Stimulated activated CD4-positive, alpha-beta T cell treated with anti-CD3 and anti-CD28 coated beads, Interleukin-12 subunit alpha, Interleukin-12 subunit beta, amount 100 ng/mL, for 4 hours (primary cell): Measurements from ENCODE around the gene ACSBG1.
A peak's percentile ranks its signal among the peaks of the same experiment; 100 is the strongest.
"Not testable (repeated sequence)": the region's sequence is repeated elsewhere in the genome, so short reads cannot be mapped to it uniquely, and the experiment has no call there.

Experiments used
- DNase-seq: peaks from one replicate; pipeline ENCODE4 v3.0.0-alpha.2; 2020

ACSBG1 gene

GRCh38 chr15:78162038-78162437 lies 72.3 kb downstream of the ACSBG1 start:
- DNase-seq, result no peak

DNA sequence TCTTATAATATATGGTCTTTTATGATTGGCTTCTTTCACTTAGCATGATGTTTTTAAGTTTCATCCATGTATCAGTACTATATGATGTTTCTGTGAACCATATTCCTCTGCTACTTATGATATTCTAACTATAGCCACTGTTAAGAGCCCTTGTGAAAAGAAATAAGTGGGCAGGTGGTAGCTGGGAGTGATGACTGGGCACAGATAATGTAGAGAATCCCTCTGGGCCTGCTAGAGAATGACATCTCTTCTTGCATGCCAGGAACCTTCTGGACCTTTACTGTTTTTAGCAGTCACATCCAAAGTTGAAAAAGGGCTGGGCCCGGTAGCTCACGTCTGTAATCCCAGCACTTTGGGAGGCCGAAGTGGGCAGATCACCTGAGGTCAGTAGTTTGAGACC lies 75.0 kb downstream of the ACSBG1 start:
- DNase-seq, result no peak

GRCh38 chr15:78157203-78157602 lies 77.2 kb downstream of the ACSBG1 start:
- DNase-seq, result no peak

DNA sequence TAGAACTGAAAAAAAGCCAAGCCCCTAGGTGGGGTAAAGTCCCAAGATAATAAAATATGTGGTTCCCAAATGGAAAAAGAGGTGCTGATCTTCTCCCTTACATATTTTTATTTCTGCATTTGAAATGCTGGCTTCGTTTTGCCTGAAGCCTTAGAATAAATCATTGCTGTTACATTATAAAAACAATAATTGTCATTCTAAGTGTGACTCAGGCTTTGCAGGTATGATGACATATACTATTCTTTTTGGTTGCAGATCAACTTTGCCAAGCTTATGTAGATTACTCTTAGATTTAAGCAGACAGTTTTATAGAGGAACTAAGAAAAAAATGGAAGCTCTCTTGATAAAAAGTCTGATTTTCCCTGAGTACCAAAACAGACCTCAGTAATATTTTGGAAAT lies 77.7 kb downstream of the ACSBG1 start:
- no peak for DNase-seq

GRCh38 chr15:78155355-78155939 lies 78.9 kb downstream of the ACSBG1 start:
- DNase-seq, result no peak

DNA sequence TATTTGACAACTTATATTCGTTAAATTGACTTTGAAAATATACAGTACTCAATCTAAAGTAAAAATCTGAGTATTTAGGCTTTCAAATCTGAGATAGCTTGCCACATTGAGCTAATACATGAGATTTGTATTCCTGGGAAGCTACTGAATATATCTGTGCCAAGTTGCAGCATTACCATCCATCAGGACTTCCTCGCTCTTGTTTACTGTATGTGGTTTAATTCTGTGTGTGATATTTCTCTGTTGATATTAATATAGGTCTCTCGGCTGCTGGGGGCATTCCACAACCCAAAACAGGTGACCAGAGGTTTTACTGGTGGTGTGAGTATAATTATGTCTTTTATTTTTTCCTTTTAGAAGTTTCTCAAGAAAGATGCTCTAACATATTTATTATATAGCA lies 79.4 kb downstream of the ACSBG1 start:
- no peak for DNase-seq

DNA sequence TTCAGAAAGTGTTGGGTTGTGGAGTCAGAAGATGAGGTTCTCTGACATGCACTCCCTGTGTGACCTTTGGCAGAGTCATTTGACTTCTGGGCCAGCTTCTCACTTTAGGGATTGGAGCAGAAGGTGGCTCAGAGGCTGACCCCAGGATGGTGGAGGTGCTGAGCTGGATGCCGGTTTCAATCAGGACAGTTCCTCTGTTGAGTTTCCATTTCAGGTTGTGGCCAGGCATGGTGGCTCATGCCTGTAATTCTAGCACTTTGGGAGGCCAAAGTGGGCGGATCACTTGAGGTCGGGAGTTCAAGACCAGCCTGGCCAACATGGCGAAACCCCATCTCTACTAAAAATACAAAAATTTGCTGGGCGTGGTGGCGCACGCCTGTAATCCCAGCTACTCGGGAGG lies 83.3 kb downstream of the ACSBG1 start:
- DNase-seq, result not testable (repeated sequence)

- no peak for DNase-seq
These were observed 84.3 kb downstream of the ACSBG1 start for GRCh38 chr15:78149805-78150751.

DNA sequence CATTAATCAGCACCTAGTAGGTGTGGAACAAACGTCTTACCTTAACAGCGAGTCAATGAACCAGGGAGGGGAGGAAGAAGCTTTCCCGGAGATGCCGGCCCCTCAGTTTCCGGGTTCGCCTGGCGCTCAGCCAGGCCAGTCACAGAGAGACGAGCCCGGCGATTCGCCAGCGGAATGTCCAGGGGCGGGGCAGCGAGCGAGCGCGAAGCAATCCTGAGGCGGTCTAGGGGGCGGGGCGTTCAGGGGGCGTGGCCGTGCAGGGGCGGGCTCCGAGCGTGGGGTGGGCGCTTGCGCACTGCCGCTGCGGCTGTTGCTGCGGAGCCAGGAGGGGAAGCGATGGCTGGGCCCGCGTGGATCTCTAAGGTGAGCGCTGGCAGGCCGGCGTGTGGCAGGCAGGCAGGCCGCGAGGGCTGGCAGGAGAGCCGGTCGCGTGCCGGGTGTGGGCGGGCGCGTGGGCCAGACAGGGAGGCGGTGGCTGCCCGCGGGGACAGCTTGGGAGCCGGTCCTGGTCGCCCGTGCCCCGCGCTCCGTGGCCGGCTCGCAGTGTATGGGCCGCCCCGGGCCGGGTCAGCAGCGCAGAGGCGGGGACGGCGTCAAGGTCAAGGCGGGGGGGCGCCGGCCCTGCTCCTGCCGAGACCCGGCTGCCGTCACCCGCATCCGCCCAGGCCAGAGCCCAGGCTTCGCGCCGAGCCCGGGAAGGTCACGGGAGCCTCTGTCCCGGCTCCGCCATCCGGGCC lies 85.1 kb downstream of the ACSBG1 start, which contains the start of gene IDH3A:
Gene IDH3A, plus strand, starts transcription at position 295 of the 737 bp plus-strand sequence. Its CDS starts 42 bp downstream, at position 337.
- DNase-seq, result peak; percentile 100

DNA sequence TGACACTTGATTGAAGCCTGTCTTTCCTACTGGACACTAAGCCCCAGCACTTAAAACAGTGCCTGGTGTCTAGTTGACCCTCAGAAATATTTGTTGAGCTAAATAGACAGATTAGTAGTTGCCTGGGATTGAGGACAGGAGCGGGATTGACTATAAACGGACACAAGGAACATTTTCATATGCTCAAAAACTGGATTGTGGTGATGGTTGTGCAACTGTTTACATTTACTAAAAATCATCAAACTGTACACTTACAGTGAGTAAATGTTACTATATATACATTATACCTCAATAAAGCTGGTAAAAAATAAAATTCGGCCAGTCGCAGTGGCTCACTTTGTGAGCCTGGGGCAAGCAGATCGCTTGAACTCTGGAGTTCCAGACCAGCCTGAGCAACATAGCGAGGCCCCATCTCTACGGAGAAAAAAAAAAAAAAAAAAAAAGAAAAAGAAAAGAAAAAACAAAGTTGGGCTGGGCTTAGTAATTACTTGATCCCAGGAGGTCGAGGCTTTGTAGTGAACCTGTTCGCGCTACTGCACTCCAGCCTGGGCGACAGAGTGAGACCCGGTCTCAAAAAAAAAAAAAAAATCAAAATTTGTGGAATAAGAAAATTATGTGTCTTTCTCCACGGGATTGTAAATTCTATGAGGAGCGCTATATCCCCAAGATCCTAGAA lies 85.8 kb downstream of the ACSBG1 start:
- no peak for DNase-seq

GRCh38 chr15:78147566-78147965 lies 86.8 kb downstream of the ACSBG1 start:
- no peak for DNase-seq

DNA sequence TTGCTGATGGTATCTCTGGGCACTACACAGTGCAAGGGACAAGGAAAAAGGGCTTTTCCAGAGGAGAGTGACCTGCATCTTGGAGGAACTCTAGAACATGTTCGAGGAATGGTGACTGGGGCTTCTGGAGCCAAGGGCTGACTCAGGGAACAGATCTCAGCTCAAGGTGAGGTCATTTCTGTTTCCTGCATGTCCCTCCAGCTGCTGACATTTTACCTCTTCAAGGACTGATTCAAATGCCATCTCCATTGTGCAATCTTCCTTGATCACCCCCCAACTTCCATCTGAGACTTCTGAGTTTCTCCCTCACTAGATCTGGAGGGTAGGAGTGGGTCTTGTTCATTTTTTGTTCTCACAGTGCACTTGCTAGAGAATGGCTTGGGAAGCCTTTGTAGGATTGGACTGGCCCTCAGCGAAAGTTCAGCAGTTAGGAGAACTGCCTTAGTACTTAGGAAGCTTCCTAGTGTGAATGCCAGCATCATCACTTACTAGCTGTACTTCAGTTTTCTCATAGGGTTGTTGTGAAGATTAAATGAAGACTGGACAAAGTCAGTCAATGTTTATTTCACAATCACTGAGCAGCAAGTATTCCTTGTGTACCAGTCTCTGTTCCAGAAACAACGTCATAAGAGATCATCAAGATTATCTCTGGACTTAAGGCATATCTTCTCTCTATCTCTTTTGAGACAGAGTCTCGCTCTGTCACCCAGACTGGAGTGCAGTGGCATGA lies 87.8 kb downstream of the ACSBG1 start:
- DNase-seq, result no peak

GRCh38 chr15:78142332-78142731 lies 92.0 kb downstream of the ACSBG1 start:
- no peak for DNase-seq

DNA sequence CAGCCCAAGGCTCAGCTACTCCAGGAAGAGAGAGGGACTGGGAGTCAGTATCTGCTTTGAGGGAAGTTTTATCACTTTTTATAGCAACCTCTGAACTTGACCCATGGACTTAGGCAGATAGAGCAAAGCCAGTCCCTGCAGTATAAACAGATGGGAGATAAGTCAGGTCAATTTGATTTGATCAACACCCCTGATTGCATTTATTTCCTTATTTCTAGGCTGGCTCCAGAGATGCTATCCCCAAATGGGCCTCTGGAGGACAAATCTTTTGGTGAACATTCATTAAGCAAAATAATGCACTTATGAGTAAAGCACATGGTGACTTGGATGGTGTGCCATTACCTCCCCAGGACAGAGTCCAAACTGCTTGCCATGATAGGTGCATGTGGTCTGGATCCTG lies 94.1 kb downstream of the ACSBG1 start:
- DNase-seq, result no peak

DNA sequence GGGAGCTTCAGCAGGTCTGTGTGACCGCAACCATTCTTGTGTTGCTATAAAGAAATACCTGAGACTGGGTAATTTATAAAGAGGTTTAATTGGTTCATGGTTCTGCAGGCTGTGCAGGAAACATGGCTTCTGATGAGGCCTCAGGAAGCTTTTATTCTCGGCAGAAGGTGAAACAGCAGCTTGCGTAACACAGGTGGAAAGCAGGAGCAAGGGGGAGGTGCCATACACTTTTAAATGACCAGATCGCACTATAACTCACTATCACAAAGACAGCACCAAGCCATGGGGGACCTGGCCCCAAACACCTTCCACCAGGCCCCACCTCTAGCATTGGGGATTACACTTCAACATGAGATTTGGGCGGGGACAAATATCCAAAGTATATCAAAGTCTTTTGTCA lies 94.8 kb downstream of the ACSBG1 start:
- no peak for DNase-seq

DNA sequence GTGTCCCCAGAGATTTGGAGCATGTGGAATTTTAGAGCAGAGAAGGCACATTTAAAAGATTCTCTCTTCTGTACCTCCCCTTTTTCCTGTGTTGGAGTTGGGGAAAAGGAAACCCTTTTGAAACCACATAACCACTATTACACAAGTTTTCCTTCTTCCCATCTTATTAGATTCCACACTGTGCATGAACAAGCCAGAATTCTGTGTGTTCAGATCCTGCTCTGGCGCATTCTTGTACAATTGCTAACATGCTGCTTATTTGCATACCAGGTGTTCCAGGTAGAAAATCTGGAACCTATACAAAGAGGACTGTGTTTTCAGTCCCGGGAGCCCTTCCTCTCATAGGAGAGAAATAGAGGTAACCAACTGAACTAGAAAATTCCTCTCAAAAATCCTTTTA lies 100.6 kb downstream of the ACSBG1 start:
- DNase-seq, result no peak

DNA sequence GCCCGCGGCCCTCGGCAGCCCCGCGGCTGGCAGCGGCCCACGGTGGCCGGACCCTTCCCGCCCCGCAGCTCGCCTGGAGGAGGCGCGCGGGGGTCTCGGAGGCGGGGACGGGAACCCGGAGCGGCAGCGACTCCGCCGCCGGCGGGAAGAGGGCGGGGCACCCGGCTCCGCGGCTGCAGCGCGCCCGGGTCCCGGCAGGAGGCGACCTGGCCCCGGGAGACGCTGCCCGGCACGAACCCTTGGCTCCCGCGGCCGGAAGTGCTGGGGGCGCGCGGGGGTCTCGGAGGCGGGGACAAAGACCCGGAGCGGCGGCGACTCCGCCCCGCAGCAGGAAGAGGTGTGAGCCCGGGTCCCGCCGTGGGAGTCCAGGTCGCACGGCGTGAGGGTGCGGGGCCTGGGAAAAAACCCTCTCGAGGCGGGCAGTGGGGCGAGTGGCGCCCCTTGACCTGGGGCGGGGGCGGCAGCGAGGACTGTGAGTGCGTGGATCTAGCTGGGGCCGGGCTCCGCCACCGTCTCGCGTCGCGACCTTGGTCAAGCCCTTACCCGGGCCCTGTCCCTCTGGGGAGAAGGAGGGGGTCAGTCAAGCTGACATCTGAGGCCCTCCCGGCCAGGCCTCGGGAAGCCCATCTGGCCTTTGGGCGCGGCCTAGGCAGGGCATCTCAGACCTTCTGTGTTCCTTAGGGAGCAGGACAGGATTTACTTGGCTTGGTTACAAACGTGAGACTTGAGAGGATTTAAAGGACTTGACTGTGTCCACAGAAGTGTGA lies 102.9 kb downstream of the ACSBG1 start, which contains the start of gene CIB2:
Gene CIB2, minus strand, starts transcription at position 151 of the 767 bp plus-strand sequence. CDS start 230 bp downstream, outside the sequence.
- DNase-seq, result peak; percentile 77

- peak; percentile 48 for DNase-seq
These were observed 103.7 kb downstream of the ACSBG1 start for GRCh38 chr15:78130466-78131294.

DNA sequence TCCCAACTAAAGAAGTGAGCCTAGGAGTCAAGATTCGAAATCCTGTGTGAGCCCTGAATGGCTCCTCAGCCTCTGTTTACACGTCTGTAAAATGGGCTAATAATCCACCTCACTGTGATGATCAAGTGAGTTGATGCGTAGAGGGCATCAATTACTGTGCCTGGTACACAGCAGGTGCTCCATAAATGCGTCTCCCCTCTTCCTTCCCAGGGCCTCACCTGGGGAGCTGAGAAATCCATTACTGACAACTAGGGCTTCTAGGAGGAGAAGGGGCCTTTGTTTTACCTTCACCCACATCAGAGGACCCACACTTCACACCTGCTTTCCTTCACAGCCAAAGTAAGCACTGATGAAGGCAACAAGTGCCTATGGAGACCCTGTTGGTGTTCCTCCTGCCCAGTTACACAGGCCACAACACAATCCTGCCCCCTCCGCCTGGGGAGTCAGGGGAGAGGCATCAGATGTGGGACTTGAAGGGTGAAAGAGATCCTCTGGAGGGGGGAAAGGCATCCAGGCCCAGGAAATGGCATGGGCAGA lies 104.5 kb downstream of the ACSBG1 start:
- DNase-seq, result no peak
